PC-3 (cell line): ENCODE data around the gene CFTR.

Experiments
- CTCF ChIP-seq: fragments of 300-600 bp; sonication (generic); conservative IDR thresholded peaks from 2 replicates; pipeline ENCODE4 v1.5.1; 2017; ENCODE audit warnings: antibody characterized with exemption, low read depth, mild to moderate bottlenecking, low read length
- EZH2 ChIP-seq: fragments of 300-600 bp; sonication (generic); IDR thresholded peaks from one replicate; pipeline ENCODE4 v1.6.1; 2017; ENCODE audit warnings: antibody characterized with exemption, mild to moderate bottlenecking, low read length; ENCODE audit not compliant: unreplicated experiment
- EZH2phosphoT487 ChIP-seq: fragments of 300-600 bp; sonication (generic); IDR thresholded peaks from 2 replicates; pipeline ENCODE4 v1.6.1; 2018; ENCODE audit warnings: mild to moderate bottlenecking, antibody characterized with exemption, low read length, borderline replicate concordance

DNA sequence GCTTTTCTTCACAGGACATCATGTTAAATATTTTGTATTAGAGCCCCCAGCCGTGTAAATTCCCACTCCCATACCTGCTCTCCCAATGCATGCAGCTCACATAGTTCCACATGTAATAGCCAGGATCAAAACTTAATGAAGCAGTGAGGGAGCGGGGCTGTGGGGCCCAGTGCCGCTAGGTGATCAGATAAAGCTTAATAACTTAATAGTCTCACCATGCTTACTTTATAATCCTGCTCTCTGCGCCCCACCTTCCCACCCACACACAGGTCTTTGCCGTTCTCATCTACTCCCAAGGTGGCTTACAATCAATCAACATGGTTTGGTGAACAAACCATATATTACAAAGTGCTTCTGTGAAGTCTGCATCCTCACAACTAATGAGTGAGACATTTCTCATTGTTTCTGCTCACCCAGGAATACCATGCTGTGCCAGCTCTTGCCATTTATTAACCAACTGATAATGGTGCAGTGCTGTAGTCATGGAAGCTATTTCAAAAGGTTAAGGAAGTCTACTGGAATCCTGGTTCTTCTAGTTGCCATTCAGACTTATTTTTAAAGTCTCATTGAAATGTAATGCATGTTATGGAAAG lies 237.0 kb downstream of the CFTR start:
- TF ChIP-seq CTCF: no peak
- no peak for TF ChIP-seq EZH2
- no peak for TF ChIP-seq EZH2phosphoT487
